ENCODE measurements around the gene TMEM176B.

GRCh38 chr7:150828384-150828783, 28.2 kb upstream of the TMEM176B start:
- TF ChIP-seq POLR2A (IDR thresholded peaks at IDR 0.05; ENCODE audit: low read depth, low read length) (no peak), POLR2AphosphoS5 (IDR thresholded peaks at IDR 0.05; ENCODE audit: low read depth, low read length) (no peak), TAF1 (IDR thresholded peaks at IDR 0.05; ENCODE audit: low read depth, low read length) (no peak)

All from GM12891 (cell line).